GM10266 (cell line): ENCODE results near the gene FRG2C.
"Not testable (repeated sequence)": the region's sequence is repeated elsewhere in the genome, so short reads cannot be mapped to it uniquely, and the experiment has no call there.

Experiments used
- DNase-seq: peaks from one replicate; pipeline ENCODE4 v3.0.0; 2012; ENCODE audit errors: extremely low spot score
- TF ChIP-seq, protein P1 (sequence below): IDR thresholded peaks from 2 replicates; pipeline ENCODE4 v1.5.1; 2012; ENCODE audit warnings: mild to moderate bottlenecking, low read depth; ENCODE audit not compliant: control insufficient read depth, insufficient read depth; ENCODE audit errors: missing control alignments

FRG2C gene

GRCh38 chr3:75665626-75666025, 1.5 kb downstream of the FRG2C start:
- not testable (repeated sequence) for DNase-seq

GRCh38 chr3:75667757-75668701, 3.9 kb downstream of the FRG2C start:
- not testable (repeated sequence) for DNase-seq

DNA sequence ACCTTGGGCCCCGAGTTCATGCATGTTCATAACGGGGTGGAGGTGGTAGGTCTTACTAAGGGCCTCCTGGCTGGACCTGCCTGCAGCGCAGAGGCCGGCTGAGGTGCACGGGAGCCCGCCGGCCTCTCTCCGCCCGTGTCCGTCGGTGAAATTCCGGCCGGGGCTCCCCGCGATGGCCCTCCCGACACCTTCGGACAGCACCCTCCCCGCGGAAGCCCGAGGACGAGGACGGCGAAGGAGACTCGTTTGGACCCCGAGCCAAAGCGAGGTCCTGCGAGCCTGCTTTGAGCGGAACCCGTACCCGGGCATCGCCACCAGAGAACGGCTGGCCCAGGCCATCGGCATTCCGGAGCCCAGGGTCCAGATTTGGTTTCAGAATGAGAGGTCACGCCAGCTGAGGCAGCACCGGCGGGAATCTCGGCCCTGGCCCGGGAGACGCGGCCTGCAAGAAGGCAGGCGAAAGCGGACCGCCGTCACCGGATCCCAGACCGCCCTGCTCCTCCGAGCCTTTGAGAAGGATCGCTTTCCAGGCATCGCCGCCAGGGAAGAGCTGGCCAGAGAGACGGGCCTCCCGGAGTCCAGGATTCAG, 4.7 kb downstream of the FRG2C start:
- DNase-seq, result not testable (repeated sequence)

DNA sequence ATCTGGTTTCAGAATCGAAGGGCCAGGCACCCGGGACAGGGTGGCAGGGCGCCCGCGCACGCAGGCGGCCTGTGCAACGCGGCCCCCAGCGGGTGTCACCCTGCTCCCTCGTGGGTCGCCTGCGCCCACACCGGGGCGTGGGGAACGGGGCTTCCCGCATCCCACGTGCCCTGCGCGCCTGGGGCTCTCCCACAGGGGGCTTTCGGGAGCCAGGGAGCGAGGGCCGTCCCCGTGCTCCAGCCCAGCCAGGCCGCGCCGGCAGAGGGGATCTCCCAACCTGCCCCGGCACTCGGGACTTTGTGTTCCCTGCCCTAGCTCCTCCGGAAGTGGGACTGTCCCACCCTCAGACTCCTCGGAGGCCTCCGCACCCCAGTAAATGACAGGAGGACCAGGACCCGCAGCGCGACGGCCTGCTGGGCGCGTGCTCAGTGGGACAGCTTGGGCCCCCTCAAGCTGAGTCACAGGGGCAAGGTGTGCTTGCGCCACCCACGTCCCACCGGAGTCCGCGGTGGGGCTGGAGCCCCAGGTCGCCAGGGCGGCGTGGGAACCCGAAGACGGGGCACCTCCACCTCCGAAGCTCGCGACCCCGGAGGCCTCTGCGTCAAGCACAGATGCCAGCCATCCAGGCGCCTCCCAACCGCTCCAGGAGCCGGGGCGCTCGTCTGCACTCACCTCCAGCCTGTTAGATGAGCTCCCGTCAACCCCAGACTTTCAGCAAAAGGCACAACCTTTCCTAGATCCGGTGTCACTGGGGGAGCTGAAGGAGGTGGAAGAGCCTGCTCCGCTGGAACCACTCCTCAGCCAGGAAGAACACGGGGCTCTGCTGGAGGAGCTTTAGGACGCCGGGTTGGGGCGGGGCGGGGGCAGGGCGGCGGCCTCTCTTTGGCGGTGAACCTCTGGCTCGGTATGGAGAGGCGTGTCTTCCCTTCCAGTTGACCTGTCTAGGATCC, 5.5 kb downstream of the FRG2C start:
- DNase-seq, result not testable (repeated sequence)

DNA sequence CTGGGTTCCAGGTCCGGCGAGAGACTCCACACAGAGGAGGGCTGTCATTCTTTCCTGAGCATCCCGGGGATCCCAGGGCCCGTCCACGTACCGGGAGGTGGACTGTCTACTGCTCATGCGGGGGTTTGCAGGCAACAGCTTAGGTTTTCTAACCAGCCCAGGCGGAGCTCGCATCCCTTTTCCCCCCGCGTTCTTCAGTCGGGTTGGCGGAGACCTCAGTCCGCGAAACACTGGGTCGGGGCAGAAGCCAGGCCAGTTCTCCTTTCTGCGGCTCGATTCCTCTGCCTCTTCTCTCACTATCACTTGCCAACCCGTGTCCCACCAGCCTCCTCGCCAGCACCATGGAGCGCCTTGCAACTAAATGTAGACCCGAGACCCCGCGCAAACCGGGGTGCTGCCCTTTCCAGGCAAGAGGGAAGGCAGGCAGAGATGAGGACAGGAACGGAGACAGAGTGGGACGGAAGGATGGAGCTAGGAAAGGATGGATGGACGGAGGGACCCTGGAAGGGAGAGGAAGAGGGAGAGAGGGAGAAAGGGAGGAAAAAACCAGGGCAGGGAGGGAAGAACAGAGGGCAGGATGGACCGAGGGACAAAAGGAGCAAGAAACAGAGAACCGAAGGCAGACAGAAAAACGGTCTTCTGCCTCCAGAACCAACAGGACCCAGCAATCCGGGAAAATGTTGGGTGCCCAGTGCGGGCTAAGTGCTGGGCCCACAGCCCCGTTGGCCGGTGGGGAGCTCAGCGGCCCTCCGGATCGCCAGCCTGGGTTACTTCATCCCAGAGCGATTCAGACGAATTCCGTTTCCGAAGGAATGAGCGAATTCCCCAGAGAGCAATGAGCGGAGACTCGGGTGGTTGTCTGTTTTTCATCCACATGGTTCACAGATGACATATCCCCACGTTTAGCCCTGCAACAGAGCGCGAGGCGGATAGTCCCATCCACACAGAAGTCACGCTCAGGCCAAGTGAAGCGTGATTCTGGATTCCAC, 6.5 kb downstream of the FRG2C start:
- DNase-seq, result not testable (repeated sequence)

DNA sequence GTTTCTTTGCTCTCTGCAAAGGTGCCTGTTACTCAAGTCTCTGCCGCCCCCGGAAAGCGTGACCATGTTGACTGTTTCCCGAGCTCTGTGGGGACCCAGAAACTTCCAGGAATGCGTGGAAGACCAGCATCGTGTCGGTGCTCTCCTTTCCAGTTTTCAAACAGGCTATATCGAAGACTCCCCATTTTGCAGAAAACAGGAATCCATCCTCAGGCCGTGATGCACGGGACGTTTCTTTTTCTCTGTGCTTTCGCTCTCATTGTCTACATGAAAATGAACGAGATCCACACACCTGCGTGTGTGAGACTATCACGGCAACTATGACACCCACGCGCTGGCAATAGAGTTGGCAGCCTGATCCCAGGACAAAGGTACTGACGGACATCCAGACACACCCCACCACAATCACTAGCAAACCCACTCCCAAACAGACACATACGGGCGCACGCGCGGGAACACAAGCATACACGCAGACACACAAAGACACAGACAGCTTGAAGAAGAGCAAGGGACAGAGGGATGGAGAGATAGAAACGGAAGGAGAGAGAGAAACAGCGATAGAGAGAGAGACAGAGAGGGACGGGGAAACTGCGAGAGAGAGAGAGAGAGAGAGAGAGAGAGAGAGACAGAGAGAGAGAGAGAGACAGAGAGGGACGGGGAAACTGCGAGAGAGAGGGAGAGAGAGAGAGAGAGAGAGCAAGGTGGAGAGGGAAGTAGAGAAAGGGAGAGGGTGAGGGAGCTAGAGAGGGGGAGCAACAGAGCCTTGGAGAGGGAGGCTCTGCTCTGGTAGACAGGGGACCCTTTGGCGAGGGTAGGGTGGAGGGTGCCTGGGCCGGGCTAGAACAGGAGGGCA, 7.4 kb downstream of the FRG2C start:
- DNase-seq, result not testable (repeated sequence)

- not testable (repeated sequence) for DNase-seq
- TF ChIP-seq, protein P1, sequence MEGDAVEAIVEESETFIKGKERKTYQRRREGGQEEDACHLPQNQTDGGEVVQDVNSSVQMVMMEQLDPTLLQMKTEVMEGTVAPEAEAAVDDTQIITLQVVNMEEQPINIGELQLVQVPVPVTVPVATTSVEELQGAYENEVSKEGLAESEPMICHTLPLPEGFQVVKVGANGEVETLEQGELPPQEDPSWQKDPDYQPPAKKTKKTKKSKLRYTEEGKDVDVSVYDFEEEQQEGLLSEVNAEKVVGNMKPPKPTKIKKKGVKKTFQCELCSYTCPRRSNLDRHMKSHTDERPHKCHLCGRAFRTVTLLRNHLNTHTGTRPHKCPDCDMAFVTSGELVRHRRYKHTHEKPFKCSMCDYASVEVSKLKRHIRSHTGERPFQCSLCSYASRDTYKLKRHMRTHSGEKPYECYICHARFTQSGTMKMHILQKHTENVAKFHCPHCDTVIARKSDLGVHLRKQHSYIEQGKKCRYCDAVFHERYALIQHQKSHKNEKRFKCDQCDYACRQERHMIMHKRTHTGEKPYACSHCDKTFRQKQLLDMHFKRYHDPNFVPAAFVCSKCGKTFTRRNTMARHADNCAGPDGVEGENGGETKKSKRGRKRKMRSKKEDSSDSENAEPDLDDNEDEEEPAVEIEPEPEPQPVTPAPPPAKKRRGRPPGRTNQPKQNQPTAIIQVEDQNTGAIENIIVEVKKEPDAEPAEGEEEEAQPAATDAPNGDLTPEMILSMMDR, result peak; percentile 6
Measured at GRCh38 chr3:75672140-75672775, 8.1 kb downstream of the FRG2C start.

- DNase-seq, result not testable (repeated sequence)
Measured at GRCh38 chr3:75683965-75684364, 19.8 kb downstream of the FRG2C start.

- TF ChIP-seq, protein P1, result no peak
- DNase-seq, result no peak
Measured at GRCh38 chr3:75687323-75687722, 23.2 kb downstream of the FRG2C start.

GRCh38 chr3:75692061-75692460, 27.9 kb downstream of the FRG2C start:
- TF ChIP-seq, protein P1, result no peak
- DNase-seq, result no peak
